Stimulated activated CD4-positive, alpha-beta T cell treated with anti-CD3 and anti-CD28 coated beads, Interleukin-12 subunit alpha, Interleukin-12 subunit beta, amount 100 ng/mL, for 4 hours (primary cell): ENCODE measurements around the gene CDX1.

Experiments used
- DNase-seq: peaks from one replicate; pipeline ENCODE4 v3.0.0-alpha.2; 2020

The CDX1 gene

GRCh38 chr5:150131978-150132694, 34.4 kb upstream of the CDX1 start:
- no peak for DNase-seq

GRCh38 chr5:150132740-150133139, 33.8 kb upstream of the CDX1 start:
- no peak for DNase-seq

GRCh38 chr5:150133581-150134197, 32.9 kb upstream of the CDX1 start:
- no peak for DNase-seq

- no peak for DNase-seq
Measured at GRCh38 chr5:150134198-150134588, 32.4 kb upstream of the CDX1 start.

GRCh38 chr5:150135557-150136304, 30.8 kb upstream of the CDX1 start:
- DNase-seq = no peak

- no peak for DNase-seq
Measured at GRCh38 chr5:150136305-150137167, 30.0 kb upstream of the CDX1 start.

- DNase-seq = no peak
Measured at GRCh38 chr5:150137168-150137957, 29.2 kb upstream of the CDX1 start.

GRCh38 chr5:150137997-150138396, 28.6 kb upstream of the CDX1 start:
- no peak for DNase-seq

GRCh38 chr5:150138551-150139265, 27.9 kb upstream of the CDX1 start:
- no peak for DNase-seq

- DNase-seq = no peak
Measured at GRCh38 chr5:150139334-150139733, 27.2 kb upstream of the CDX1 start.

- DNase-seq = no peak
Measured at GRCh38 chr5:150140830-150141229, 25.7 kb upstream of the CDX1 start.

GRCh38 chr5:150141544-150142184, 24.9 kb upstream of the CDX1 start:
- DNase-seq = no peak

- DNase-seq = no peak
Measured at GRCh38 chr5:150142185-150142958, 24.2 kb upstream of the CDX1 start.

GRCh38 chr5:150142959-150143349, 23.6 kb upstream of the CDX1 start:
- no peak for DNase-seq

GRCh38 chr5:150143350-150144245, 23.0 kb upstream of the CDX1 start:
- DNase-seq = no peak

- no peak for DNase-seq
Measured at GRCh38 chr5:150144246-150144801, 22.3 kb upstream of the CDX1 start.

- DNase-seq = no peak
Measured at GRCh38 chr5:150144879-150145278, 21.7 kb upstream of the CDX1 start.

- DNase-seq = no peak
Measured at GRCh38 chr5:150146235-150146634, 20.3 kb upstream of the CDX1 start.
